ENCODE data around the gene TLN1.

The TLN1 gene

GRCh38 chr9:35732185-35732799, at the start of gene TLN1, which contains the start of gene CREB3 (continued):
- TF ChIP-seq ZNF777 (tag by site-specific recombination; IDR thresholded peaks at IDR 0.05; ENCODE audit: borderline replicate concordance) (no peak), REST (tag by site-specific recombination; IDR thresholded peaks at IDR 0.05) (no peak), ZNF629 (tag by site-specific recombination; IDR thresholded peaks at IDR 0.05) (peak; percentile 73), GLIS1 (tag by site-specific recombination; IDR thresholded peaks at IDR 0.05) (peak; percentile 42; the same call in 1 of the 2 replicates), ZFP3 (tag by site-specific recombination; IDR thresholded peaks at IDR 0.05; ENCODE audit: low read depth) (no peak), ZFP69B (tag by site-specific recombination; IDR thresholded peaks at IDR 0.05) (no peak), ZNF211 (tag by site-specific recombination; IDR thresholded peaks at IDR 0.05; ENCODE audit: low read depth) (no peak), ZNF830 (tag by site-specific recombination; IDR thresholded peaks at IDR 0.05; ENCODE audit: low read depth) (no peak), BCL11A (tag by site-specific recombination; IDR thresholded peaks at IDR 0.05; ENCODE audit: low read depth) (no peak), SP2 (tag by site-specific recombination; IDR thresholded peaks at IDR 0.05) (peak; percentile 82), ZNF518A (tag by site-specific recombination; conservative IDR thresholded peaks at IDR 0.05; ENCODE audit: low read depth) (peak; percentile 60), ZNF701 (tag by site-specific recombination; IDR thresholded peaks at IDR 0.05) (no peak), SP3 (tag by site-specific recombination; IDR thresholded peaks at IDR 0.05) (peak; percentile 67), HOXD13 (CRISPR knock-in tag; IDR thresholded peaks at IDR 0.05; ENCODE audit: borderline replicate concordance) (no peak), ZNF138 (tag by site-specific recombination; IDR thresholded peaks at IDR 0.05; ENCODE audit: borderline replicate concordance) (no peak), ZNF664 (tag by site-specific recombination; IDR thresholded peaks at IDR 0.05) (no peak), ZBTB26 (tag by site-specific recombination; optimal IDR thresholded peaks at IDR 0.05) (peak; percentile 86), ZNF366 (tag by site-specific recombination; conservative IDR thresholded peaks at IDR 0.05) (no peak), KLF8 (tag by site-specific recombination; IDR thresholded peaks at IDR 0.05) (peak; percentile 93), ZNF549 (tag by site-specific recombination; IDR thresholded peaks at IDR 0.05) (no peak), ZNF530 (tag by site-specific recombination; IDR thresholded peaks at IDR 0.05; ENCODE audit: low read depth) (no peak), ZNF677 (tag by site-specific recombination; IDR thresholded peaks at IDR 0.05) (no peak), SCRT1 (tag by site-specific recombination; IDR thresholded peaks at IDR 0.05; ENCODE audit: borderline replicate concordance) (no peak), ZNF449 (tag by site-specific recombination; IDR thresholded peaks at IDR 0.05) (no peak), ZNF654 (tag by site-specific recombination; IDR thresholded peaks at IDR 0.05; ENCODE audit: low read depth) (no peak), ZNF274 (IDR thresholded peaks at IDR 0.05; ENCODE audit: low read length) (no peak), ZNF274 (tag by site-specific recombination; IDR thresholded peaks at IDR 0.05; ENCODE audit: borderline replicate concordance) (no peak), ZNF23 (tag by site-specific recombination; IDR thresholded peaks at IDR 0.05; ENCODE audit: borderline replicate concordance) (no peak)
